Medulla oblongata (tissue), 1 donor: ENCODE results near the gene CLMN.
A peak's percentile ranks its signal among the peaks of the same experiment; 100 is the strongest.

Source experiments
- DNase-seq: peaks from one replicate; pipeline ENCODE4 v3.0.0-alpha.2; 2015; ENCODE audit errors: extremely low spot score

The CLMN gene, protein sequence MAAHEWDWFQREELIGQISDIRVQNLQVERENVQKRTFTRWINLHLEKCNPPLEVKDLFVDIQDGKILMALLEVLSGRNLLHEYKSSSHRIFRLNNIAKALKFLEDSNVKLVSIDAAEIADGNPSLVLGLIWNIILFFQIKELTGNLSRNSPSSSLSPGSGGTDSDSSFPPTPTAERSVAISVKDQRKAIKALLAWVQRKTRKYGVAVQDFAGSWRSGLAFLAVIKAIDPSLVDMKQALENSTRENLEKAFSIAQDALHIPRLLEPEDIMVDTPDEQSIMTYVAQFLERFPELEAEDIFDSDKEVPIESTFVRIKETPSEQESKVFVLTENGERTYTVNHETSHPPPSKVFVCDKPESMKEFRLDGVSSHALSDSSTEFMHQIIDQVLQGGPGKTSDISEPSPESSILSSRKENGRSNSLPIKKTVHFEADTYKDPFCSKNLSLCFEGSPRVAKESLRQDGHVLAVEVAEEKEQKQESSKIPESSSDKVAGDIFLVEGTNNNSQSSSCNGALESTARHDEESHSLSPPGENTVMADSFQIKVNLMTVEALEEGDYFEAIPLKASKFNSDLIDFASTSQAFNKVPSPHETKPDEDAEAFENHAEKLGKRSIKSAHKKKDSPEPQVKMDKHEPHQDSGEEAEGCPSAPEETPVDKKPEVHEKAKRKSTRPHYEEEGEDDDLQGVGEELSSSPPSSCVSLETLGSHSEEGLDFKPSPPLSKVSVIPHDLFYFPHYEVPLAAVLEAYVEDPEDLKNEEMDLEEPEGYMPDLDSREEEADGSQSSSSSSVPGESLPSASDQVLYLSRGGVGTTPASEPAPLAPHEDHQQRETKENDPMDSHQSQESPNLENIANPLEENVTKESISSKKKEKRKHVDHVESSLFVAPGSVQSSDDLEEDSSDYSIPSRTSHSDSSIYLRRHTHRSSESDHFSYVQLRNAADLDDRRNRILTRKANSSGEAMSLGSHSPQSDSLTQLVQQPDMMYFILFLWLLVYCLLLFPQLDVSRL

DNA sequence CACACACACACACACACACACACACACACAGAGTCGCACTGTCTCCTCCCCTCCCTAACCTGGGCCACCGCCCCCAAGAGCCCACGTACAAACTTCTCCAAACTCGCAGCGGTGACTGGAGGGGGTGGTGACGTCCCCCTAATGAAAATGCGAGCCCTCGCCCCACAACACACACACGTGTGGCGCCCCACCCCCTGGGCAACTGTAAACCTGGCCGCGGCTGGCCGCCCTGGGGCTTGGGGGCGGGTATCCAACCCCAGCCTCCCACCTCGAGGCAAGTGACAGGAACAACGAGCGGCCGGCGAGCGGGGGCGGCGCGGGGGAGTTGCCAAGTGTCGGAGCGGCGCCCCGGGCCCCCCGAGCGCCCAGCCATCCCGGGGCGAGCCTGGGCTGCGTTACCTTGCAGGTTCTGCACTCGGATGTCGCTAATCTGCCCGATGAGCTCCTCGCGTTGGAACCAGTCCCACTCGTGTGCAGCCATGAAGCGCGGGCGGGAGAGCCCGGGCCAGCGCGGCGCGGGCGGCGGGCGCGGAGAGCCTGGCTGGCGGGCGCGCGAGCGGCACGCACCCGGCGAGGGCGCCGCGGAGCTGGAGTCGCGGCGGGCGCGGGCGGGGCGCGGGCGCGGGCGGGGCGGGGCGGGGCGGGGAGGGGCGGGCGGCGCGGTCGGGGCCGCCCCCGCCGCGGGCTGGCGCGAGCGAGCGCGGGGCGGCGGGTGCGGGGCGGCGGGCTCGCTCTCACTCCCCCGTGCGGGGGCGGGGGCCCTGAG is at the start of gene CLMN:
Gene CLMN (minus strand): TSS at position 597 of the 766 bp plus-strand sequence. CDS start 116 bp downstream, at position 481.
- no peak for DNase-seq

DNA sequence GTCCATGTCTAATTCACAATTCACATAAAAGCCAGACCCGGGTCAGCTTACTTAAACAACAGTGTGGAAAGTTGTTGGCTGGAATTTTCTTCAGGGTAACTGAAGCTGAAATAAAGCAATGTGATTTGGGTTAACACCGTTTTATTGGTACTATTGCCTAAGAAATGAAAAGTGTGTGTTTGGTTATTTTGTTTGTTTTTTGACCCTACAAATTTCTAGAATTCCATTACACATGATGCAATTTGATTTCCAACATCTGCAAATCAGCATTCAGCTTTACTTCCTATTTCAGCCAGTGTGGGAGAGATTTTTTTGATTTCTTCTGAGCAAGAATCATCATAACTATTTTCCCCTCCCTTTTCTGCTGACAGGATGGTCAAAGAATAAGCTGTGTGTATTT is 45.7 kb upstream of the CLMN start:
- DNase-seq: no peak

DNA sequence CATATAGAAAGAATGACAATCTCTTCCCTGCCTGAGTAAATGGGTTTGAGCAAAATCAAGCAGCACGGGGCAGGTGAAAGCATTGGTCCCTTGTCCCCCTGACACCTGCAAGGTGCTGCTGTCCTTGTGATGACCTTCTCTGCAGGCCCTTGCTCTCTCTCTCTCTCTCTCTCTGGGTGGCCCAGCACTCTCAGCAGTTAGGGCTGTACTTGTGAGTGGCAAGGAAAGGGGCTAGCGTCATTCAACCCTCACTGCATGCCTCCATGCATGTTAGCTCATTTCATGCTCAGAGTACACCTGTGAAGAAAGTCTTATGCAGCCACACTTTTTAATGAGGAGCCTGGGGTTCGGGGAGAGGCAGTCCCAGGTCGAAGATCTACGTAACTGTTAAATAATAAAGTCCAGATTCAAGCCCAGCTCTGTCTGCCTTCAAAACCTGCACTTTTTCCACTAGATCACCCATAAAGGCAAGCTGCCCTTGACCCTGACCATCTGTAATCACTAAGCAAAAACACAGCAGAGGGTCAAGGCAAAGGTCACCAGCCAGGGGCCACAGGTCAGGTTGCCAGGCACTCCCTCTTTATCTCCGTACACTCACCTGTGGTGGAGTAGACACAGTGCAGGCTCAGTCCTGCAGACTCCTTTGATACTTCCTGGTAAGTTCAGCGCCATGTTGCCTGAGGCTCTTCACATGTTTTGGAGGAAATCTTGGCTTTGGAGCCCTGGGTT is 44.9 kb upstream of the CLMN start:
- DNase-seq: no peak

DNA sequence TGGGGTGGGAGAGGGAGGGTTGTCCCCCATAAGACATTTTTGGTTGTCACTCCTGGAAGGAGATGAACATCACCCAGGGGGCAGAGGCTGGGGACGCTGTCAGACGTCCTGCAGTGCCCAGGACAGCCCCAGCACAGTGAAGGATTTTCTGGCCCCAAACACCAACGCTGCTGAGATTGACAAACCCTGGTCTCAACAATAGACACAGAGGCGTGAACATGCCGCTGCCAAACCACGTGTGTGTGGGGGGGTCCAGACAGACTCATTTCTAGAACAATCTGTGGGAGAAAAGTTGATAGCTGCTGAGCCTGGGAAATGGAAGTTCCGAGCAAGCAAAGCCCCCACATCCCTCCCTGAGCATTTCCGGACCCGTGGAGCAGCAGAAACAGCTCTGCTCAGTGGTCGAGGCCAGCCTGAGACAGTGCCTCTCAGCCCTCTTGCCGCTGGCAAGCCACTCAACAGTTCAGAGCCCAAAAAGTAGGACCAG is 43.8 kb upstream of the CLMN start:
- no peak for DNase-seq

DNA sequence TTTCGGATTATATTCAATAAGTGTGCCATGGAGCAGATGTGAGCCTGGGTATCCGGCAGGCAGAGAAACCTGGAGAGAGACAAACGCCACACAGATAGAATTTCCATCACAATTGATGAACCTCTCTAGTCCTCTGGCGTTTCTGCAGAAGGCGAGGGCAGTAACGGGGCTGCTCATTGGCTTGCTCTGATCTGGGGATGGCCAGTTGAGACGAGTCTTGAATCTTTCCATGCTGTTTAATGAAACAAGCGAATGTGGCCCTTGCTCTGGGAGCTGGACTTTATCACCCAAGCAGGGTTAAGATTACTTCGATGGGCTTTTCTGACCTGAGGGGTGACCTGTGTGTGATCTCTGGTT is 42.4 kb upstream of the CLMN start:
- no peak for DNase-seq

DNA sequence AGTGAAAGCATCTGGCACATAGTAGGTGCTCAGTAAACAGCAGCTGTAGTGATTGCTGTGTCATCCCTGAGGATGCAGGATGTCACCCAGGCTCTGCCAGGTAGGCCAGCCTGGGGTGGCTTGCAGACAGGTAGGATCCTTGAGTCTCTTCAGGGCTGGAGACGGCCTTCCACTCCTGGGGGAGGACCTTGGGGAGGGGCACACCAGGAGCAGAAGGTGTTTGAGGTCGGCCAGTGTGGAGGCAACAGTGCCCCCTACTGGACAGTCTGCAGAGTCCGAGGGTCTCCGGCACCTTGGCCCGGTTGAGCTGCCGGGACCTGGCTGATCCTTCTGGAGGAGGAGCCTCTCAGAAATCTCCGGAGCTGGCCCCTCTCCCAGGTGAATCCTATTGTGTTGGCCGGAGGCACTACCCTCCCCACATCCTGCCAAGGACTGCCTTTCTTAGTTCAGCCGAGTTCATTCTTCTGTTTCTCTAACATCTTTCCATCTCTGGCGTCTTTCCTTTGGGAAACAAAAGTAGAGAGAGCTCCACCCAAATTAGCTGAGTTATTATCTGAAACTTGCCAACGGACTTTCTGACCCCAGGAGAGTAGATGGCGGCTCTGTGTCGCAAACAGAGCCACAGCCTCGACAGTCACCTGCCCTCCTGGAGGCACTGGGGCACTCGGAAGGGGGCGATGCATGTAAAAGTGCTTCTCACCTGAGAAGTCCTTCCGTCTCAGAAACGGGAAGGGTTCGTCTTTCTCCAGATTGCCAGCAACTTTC is 41.8 kb upstream of the CLMN start:
- no peak for DNase-seq

DNA sequence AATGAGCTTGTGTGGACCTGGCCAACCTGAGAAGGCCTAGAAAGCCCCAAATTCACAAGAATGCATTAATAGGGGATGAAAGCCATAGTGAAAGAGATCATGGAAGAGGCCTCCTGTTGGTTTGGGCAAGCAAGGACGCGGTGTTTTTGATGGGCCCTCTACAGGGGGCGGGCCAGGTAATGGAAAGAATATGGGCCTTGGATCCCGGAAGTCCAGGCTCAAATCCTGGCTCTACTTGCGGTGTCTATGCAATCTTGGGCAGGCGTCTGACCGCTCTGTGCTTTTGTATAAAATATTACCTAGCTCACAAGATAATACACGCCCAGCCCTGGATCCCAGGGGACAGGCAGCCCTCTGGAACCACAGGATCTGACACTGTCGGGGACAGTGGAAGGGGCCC is 41.1 kb upstream of the CLMN start:
- DNase-seq: no peak

DNA sequence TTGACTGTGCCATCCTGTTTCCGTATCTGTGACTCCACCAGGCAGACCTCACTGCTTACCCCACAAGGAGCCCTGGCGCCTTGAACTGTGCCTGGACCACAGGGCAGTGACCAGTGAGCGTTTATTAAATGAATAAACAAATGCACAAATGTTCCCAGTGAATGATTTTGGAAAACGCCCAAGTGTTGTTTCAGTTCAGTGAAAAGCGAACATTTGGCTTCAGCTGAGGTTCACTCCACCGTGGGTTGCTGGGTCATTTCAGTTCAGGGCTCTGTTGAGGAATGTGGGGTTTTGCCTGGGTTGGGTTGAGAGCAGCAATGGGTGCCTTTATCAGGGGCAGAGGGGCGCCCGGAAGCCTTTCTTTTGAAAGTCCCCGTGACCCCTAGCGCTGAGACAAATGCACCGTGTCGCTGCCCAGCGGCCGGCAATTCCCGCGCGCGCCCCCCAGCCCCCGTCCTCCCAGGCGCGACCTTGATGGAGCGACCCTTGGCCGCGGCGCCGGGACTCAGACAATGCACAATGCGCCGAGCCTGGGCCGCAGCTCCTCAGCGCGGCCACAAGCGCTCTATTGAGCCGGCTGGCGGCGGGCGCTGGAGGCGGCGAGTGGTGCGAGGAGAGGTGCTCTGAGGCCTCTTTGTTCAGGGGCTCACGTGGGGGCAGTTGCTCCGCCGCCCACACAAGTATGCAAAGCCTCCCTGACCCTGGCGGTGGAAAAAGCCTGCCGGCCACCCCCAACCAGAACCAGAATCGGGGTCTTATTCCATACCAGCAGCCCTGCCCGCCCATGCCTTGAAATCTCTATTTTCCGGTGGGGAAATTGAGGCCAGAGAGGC is 40.5 kb upstream of the CLMN start:
- DNase-seq: peak; percentile 89

DNA sequence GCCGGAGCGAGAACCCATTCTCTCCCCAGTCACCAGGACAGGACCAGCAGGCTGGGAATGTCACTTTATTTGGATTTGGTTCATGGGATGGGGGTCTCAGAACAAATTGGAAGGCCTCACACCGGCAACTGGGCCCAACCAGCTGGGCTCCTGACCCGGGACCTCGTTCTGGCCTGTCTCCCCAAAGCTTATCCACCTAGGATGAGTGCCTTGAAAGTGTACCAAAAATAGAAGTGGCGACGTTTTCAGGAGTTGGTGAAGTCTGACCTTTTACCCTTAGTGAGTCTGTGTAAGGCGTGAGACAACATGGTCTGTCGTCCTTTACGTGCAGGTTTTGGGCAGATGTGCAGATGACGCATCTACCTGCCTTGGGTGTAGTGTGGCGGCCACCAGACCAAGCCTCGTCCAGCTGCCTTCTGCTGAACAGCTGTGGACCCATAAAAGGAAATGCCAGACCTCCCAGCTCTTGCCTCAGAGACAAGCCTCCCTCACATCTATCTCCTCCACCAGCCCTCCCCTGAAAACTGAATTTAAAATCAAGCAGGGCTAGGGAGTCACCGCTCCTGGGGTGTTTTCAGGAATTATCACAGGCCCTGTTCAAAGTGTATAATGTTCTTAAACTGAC is 36.6 kb upstream of the CLMN start:
- no peak for DNase-seq

DNA sequence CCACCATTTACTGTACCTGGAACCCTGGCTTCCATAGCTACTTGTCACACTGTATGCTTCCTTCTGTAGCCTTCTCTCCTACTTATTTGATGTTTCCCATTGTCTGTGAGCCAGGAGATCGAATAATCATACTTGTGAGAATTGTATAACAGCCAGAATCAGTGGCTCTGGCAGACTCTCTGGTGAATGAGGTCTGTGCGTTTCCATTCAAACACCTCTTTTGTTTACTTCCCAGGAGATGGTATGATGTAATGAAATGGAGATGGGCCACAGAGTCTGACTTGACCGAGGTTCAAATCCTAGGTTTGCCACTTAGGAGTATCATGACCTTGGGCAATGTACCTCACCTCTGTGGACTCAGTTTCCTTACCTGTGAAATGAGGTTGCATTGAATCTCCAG is 35.7 kb upstream of the CLMN start:
- DNase-seq: no peak

DNA sequence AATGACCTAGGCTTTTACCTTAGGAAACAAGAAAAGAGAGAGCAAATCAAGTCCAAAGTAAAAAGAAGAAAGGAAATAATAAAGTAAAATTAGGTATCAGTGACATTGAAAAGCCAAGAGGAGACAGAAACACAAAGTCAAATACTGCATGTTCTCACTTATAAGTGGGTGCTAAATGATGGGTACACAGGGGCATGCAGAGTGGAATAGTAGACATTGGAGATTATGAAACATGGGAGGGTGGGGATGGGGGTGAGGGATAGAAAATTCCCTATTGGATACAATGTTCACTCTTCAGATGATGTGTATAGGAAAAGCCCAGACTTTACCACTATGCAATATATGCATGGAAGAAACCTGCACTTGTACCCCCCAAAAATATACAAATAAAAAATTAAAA is 35.1 kb upstream of the CLMN start:
- DNase-seq: no peak

DNA sequence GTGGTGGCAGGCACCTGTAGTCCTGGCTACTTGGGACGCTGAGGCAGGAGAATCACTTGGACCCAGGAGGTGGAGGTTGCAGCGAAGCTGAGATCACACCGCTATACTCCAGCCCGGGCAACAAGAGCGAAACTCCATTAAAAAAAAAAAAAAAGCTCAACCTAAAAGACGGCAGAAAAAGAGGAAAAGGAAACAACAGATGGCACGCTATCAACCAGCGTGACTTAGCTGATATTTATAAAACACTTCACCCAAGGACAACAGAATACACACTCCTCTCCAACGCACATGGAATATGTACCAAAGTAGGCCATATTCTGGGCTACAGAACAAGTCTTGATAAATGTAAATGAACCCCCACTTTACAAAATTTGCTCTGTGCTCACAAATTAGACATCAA is 34.0 kb upstream of the CLMN start:
- DNase-seq: no peak

DNA sequence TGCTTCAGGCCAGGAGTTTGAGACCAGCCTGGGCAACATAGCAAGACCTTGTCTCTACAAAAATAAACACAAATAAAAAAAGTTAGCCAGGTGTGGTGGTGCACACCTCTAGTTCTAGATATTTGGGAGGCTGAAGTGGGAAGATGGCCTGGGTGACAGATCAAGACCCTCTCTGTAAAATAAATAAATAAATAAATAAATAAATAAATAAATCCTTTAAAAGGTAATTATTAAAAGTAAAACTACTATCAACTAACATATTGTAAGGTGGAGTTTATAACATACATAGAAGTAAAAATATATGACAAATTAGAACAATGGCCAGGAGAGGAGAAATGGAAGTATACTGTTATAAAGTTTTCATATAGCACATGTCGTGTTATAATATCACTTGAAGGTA is 33.3 kb upstream of the CLMN start:
- no peak for DNase-seq

DNA sequence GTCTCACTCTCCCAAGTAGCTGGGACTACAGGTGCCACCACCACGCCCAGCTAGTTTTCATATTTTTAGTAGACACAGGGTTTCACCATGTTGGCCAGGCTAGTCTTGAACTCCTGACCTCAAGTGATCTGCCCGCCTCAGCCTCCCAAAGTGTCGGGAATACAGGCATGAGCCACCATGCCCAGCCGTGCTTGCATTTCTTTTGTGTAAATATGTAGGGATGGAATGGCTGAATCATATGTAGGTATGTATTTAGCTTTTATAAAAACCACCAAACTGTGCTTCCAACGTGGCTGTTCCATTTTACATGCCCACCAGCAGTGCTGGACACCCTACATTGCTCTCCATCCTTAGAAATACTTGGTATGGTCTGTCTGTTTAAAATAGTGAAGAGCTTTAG is 32.8 kb upstream of the CLMN start:
- no peak for DNase-seq

DNA sequence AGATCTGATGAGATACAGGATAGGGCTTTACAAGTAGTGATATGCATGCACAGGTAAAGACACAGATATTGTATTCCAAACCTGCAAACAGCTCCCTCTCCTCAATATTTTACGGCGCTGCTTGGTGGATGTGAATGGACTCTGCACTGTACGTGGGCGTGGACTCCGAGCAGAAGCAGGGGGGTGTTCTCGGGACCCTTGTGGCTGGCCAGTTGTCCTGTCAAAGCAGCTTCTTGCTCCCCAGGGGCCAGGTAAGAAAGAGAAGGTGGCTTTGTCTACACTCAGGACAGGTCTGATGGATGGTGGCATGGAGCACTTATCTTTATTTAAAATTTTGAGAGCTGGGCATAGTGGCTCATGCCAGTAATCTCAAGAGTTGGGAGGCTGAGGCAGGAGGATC is 29.5 kb upstream of the CLMN start:
- no peak for DNase-seq

DNA sequence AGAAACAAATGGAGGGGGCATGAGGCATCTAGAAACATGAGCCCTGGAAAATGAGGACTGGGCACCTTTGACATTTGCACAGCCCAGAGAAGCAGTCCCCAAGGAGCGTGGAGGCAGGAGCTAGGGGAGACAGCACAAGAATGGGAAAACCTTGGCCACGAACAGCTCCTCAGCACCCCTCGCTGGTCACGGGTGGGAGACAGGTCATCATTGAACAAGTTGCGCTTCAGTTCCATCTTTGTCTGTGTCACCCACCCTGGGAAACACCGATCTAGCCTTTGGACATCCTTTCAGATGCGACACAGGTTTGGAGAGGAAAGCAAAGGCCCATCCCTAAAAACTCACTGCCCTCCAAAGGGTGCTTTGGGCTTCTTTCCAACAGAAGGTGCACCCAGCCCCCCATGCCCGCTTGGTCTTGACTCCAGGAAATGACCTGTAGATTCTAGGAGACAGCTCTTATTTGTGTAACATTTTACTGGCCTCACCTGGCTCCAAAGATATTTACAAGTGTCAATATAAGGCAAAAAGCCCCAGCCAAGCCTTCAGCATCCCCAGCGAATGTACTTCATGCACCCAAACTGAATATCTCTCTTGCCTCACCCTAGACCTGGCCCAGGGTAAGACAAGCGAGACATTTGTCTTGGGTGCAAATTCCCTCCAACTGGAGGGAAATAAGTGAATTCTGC is 28.8 kb upstream of the CLMN start:
- no peak for DNase-seq

DNA sequence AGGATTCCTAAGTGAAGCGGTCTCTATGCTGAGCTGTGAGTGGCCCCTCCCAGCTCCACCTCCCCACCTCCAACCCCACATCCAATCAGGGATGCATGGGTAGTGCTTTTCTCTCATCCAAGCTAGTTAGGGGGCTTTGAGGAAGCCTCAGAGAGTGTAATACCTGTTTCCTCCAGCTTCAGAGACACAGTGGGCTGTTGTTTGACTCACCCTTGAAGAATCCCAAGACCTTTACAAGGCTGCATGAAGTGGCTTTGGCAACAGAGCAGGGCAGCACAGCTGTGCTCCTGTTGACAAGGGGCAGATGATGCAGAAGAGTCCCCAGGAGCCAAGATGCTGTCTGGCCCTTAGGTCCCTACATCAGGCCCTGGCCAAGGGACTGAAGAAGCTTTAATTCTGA is 27.1 kb upstream of the CLMN start:
- no peak for DNase-seq

DNA sequence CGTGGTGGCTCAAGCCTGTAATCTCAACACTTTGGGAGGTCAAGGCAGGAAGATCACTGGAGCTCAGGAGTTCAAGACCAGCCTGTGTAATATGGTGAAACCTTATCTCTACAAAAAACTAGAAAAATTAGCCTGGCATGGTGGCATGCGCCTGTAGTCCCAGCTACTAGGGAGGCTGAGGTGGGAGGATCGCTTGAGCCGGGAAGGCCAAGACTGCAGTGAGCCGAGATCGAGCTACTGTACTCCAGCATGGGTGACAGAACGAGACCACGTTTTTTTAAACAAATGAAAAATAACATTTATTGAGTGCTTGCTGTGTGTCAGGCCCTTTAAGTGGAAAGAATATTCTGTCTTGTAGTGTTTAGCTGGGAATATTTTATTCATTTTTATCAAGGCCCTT is 26.6 kb upstream of the CLMN start:
- no peak for DNase-seq

DNA sequence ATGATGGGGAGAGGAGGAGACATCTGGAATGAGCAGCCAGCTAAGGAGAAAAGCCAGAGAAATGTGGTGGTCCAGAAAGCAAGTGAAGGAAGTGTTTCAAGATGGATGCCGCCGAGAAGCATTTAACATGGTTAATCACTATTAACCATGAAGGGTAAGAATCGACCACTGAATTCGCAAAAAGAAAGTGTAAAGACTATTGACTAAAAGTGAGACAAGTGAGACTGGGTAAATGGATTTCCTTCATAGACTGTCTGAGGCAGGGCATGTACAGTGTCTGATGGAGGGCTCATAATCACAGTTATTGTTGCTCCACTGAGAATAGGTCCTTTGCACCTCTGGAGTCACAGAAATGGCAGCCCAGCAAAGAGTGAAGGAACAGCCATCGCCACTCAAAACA is 25.3 kb upstream of the CLMN start:
- no peak for DNase-seq
